ENCODE measurements around the gene SDHAF3.
"Not testable (repeated sequence)": the region's sequence is repeated elsewhere in the genome, so short reads cannot be mapped to it uniquely, and the experiment has no call there.

The SDHAF3 gene

DNA sequence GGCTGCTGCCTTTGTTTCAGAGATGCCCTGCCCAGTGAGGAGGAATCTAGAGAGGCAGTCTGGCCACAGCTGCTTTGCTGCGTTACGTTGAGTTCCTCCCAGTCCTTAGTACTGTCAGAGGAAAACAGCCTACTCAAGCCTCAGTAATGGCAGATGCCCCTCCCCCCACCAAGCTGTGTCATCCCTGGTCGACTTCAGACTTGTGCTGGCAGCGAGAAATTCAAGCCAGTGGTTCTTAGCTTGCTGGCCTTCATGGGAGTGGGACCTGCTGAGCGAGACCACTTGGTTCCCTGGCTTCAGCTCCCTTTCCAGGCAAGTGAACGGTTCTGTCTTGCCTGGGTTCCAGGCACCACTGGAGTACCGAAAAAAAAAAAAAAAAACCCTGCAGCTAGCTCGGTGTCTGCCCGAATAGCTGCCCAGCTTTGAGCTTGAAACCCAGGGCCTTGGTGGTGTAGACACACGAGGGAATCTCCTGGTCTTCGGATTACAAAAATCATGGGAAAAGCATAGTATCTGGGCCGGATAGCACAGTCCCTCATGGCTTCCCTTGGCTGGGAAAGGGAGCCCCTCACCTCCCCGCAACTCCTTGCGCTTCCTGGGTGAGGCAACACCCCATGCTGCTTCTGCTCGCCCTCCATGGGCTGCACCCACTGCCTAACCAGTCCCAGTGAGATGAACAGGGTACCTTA, 9.1 kb downstream of the SDHAF3 start:
- DNase-seq, result no peak

- no peak for DNase-seq
Observed at GRCh38 chr7:97128736-97129135, 11.2 kb downstream of the SDHAF3 start.

DNA sequence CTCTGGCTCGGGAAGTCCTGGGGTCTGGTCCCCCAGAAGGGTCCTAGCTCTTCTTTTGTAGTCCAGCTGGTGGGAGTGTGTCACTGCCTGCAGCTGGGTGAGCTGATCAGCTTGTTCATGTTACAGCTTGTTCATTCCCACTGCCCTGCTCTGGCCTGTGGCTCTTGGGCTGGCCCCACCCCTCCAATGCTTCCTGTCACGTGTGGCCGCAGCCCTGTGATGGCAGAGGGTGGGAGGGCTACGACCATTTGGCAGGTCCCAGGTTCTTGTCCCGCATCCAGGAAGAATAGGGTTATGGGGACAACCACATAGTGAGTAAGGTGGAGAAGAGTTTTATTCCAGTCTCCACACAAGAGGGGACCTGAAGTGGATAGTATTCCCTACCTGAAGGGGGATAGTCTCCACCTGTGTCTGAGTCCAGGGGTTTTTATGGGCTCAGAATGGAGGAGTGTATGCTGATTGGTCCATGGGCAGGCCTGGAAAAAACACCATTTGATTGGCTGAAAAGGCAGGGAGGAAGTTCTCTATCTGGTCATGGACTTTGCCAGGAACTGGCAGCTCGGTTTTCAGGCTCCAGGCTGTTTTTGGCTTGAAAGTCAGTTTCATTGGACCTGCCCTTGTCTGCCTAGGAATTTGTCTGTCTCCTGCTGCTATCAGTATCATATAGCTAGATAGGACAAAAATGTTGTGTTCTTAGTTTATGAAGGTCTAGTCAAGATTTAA, 13.1 kb downstream of the SDHAF3 start:
- no peak for DNase-seq

DNA sequence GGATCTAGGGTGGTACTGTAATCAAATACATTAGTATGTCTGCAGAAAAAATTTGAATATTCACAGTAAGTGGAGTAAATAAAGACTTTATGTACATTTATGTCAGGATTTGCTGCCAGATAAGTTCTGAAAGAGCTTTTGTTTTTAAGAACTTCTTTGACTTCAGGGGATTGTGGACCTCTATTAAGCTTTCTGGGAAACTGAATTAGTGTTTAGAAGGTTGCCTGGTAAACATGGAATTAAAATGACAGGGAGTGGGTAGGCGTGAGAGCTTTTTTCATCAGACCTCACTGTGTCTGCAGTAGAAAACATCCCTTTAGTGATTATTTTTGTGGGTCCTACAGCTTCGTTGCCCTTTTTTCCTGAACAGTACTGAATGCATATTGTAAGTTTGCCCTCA, 15.7 kb downstream of the SDHAF3 start:
- no peak for DNase-seq

GRCh38 chr7:97138830-97139229, 21.3 kb downstream of the SDHAF3 start:
- no peak for DNase-seq

GRCh38 chr7:97145068-97145467, 27.6 kb downstream of the SDHAF3 start:
- no peak for DNase-seq

GRCh38 chr7:97149843-97150242, 32.3 kb downstream of the SDHAF3 start:
- no peak for DNase-seq

- no peak for DNase-seq
Observed at GRCh38 chr7:97155897-97156418, 38.5 kb downstream of the SDHAF3 start.

GRCh38 chr7:97159984-97160383, 42.5 kb downstream of the SDHAF3 start:
- not testable (repeated sequence) for DNase-seq

- not testable (repeated sequence) for DNase-seq
Observed at GRCh38 chr7:97161609-97162008, 44.1 kb downstream of the SDHAF3 start.

- DNase-seq, result no peak
Observed at GRCh38 chr7:97166308-97166707, 48.8 kb downstream of the SDHAF3 start.

- no peak for DNase-seq
Observed at GRCh38 chr7:97167176-97167575, 49.7 kb downstream of the SDHAF3 start.

DNA sequence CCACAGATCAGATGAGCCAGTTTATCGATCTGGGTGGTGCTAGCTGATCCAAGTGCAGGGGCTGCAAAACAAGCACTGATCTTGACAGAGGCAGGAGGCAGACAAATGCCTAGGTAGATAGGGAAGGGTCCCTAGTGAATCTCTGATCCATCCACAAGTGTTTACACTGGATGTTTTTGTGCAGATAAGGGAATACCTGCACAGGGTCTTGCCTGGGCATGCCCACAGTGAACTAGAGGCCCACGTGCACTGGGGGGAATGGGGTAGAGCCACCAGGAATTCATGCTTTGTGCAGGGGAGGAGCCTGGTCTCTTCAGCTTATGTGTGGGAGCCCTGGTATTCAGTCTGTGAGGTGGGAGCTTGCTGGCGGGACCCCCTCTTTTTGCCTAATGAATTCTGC, 50.3 kb downstream of the SDHAF3 start:
- no peak for DNase-seq

DNA sequence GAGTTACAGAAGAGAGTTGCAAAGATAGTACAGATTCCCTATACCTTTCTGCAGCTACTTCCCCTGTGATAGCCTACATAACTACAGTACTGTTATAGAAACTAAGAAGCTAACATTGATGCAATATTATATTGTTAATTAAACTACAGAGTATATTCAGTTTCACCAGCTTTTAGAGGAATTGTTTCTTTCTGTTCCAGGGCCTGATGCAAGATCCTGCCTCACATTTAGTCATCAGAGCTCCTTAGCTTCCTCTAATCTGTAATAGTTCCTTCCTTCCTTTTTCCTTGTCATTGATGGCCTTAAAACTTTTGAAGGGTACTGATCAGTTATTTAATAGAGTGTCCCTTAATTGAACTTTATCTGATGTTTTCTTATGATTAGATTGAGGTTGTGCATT, 56.8 kb downstream of the SDHAF3 start:
- no peak for DNase-seq

DNA sequence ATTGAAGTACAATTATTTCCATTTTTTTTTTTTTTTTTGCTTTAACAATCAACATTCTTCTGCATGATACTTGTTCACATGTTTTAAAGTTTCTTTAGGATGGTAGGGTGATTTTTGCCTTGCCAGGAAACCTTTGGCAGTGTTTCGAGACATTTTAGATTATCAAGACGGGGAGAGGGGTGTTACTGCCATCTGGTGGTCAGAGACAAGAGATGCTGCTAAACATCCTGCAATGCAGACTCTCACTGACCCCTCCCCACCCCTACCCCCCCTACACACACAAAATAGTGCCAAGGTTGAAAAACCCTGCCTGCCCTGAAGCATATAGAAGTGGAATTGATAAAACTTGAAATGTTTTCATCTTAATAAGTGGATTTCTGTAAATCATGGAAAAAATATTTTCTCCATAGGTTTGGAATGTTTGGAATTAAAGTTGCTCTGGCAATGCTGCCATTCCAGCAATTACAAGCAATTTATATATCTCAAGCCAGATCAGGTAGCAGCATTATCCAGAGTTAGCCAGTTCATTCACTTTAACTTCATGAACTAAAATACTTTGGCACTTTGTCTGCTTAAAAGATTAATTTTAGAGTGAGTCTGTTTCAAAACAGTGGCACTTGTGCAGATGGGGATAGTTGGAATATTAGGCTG, 62.1 kb downstream of the SDHAF3 start:
- peak; percentile 3 for DNase-seq

- peak; percentile 9 for DNase-seq
Observed at GRCh38 chr7:97187067-97187466, 69.6 kb downstream of the SDHAF3 start.

DNA sequence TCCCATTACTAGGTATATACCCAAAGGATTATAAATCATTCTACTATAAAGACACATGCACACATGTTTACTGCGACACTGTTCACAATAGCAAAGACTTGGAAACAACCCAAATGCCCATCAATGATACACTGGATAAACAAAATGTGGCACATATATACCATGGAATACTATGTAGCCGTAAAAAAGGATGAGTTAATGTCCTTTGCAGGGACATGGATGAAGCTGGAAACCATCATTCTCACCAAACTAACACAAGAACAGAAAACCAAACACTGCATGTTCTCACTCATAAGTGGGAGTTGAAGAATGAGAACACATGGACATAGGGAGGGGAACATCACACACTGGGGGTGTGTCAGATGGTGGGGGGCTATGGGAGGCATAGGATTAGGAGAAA, 78.7 kb downstream of the SDHAF3 start:
- not testable (repeated sequence) for DNase-seq

DNA sequence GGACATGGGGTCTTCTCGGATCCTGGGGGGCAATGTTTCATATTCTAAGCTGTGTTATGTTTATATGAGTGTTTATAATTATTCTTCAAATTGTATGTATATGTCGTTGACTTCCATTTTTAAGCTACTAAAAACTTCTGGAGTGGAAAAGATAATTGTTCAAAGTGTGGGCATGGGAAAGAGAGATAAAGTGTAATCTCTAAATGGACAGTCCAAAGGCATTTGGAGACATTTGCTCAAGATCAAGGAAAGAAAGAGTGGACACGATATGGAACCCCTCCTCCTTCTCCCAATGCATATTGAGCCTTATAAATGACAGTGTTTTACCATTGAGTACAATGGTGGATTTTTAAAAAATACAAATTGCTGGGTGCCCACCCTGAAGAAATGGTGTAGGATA, 81.1 kb downstream of the SDHAF3 start:
- no peak for DNase-seq

DNA sequence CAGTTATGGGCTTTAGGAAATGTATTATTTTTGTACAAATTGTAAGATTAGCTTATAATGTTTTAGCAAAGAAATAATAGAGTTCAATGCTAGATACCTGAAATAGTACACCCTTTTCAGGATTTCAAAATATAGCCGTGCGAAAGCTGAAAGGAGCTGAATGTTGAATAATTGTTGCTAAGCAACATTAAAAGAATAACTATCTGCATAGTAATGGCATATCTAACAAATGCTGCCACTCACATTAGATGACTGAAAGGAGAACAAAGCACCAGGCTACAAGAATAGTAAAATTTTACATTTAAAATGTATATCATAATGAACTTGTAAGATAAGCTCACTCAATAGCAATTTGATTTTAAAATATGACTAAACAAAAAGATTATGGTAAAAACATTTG, 82.5 kb downstream of the SDHAF3 start:
- no peak for DNase-seq

- no peak for DNase-seq
Observed at GRCh38 chr7:97203957-97204356, 86.5 kb downstream of the SDHAF3 start.

DNA sequence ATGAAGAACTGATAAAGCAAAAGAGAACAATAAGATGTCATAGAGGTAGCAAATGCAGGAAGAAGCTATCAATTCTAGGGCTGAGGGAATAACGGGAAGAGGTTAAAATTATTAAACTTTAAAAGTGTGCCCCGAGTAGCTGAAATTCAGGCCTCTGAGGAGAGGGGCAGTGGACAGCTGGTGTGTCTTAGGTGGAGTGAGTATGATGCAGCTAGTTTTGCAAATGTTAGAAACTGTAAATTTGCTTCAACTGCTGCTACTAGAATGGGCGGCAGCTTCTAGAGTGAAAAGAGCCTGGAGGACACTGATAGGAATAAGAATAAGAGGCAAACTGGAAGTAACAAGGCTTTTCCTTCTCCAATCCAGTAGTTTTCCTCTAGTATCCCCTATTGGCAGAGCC, 87.3 kb downstream of the SDHAF3 start:
- DNase-seq, result no peak

GRCh38 chr7:97215556-97215955, 98.1 kb downstream of the SDHAF3 start:
- no peak for DNase-seq

- DNase-seq, result no peak
Observed at GRCh38 chr7:97218767-97219166, 101.3 kb downstream of the SDHAF3 start.

GRCh38 chr7:97219237-97219636, 101.7 kb downstream of the SDHAF3 start:
- no peak for DNase-seq
